T47D (cell line): Measurements from ENCODE around the gene CPSF4.
"Not testable (repeated sequence)": the region's sequence is repeated elsewhere in the genome, so short reads cannot be mapped to it uniquely, and the experiment has no call there.

Experiments
- DNase-seq, 2 experiments: peaks; one replicate each; pipeline versions ENCODE4 v3.0.0 to v3.0.0-alpha.2; 2011 to 2012; ENCODE audit warnings: low read depth in 1 of 2, low spot score in 1 of 2
- JUND ChIP-seq: IDR thresholded peaks from 2 replicates; pipeline ENCODE4 v1.6.1; 2012; ENCODE audit warnings: low read depth
- in situ Hi-C: cut with HindIII; loops from 2 replicates; pipeline ENCODE4 v1.10.0; 2016; ENCODE audit warnings: low sequenced_read_pairs, low pct_unique_long_range_greater_than_20kb

The CPSF4 gene

DNA sequence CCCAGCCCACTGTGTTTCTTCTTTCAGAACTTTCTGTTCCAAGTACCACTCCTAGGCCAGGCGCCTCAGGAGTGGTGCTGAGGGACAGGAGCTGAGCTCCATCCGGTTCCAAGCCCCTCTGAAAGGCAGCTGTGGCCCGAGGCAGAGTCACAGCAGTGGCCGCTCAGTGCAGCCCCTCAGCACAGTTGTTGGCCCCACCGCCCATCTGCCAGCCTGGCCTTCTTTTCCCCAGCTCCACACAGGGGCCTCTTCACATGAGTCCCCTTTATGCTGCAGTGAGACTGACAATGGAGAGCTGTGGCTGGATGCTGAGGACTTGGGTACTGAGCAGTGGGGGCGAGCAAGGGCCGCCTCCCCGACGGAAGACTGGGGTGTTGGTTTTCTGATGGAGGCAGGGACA lies 20.5 kb upstream of the CPSF4 start:
- no peak for TF ChIP-seq JUND
- in situ Hi-C loops, result no loop called here
- DNase-seq, result no peak

DNA sequence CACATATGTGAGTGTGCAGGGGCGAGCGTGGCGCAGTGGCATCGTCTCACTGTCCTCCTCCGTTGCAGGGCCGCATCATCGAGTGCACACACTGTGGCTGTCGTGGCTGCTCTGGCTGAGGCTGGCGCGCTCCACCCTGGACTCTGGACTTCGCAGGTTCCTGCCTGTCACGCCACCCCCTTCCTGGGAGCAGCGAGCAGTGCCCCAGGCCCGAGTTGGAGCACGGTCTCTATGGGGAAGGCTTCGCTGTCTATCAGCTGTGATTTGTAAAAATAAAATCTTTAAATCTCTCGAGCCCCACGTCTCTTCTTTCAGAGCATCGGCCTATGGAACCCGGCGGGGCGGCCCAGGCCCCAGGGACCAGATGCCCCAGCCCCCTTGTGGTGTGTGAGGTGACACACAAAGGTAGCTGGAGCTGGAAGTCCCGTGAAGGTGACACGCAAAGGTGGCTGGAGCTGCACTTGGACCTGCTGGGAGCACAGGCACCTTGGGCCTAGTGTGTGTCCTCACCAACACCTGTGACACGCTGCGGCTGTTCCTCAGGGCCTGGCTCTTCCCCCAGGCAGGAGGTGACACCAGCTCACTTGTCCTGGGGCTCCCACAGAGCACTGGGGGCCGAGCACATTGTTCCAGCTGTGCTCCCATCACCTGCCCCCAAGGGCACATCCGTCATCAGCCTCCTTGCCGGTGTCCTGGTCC lies 19.3 kb upstream of the CPSF4 start:
- in situ Hi-C loops, result no loop called here
- DNase-seq, result no peak
- no peak for TF ChIP-seq JUND

DNA sequence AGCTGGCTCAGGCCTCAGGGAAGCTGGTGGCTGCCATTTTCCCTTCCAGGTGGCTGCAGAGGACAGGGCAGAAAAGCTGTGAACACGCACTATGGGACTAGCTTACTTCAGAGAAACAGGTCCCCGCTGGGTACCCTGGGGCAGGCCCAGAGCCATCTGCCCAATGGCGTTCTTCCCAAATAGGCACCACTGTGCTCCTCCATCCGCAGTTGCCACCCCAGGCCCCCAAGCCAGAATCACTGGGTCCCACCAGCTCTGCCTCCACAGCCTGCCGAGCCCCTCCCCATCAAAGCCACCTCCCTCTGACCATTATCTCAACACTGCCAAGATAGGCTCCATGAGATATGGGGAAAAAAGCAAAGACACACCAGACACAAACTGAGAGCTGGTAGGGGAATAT lies 18.5 kb upstream of the CPSF4 start:
- in situ Hi-C loops, result no loop called here
- no peak for DNase-seq

GRCh38 chr7:99420986-99421385 lies 17.8 kb upstream of the CPSF4 start:
- no peak for TF ChIP-seq JUND
- in situ Hi-C loops, result no loop called here
- no peak for DNase-seq

More for the DNA sequence above, 18.5 kb upstream of the CPSF4 start:
- TF ChIP-seq JUND, result no peak

DNA sequence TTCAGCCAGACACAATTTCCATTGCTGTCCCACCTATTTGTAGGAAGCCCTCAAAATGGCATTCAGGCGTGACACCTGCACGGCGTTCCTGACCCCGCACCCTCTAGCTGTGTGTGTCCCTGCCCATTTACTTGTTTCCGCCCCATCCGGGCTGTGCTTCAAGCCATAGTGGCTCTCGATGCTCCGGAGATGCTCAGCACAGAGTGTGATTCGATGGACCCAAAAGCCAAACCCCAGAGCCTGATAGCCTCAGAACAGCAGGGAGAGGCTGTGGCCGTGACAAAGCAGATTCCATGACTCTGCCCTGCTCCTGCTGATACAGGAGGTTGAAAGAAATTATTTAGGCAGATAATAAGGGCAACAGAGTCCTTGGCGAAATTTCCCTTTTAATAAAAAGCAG lies 16.6 kb upstream of the CPSF4 start:
- DNase-seq, result no peak
- no peak for TF ChIP-seq JUND
- in situ Hi-C loops, result no loop called here

GRCh38 chr7:99422625-99423024 lies 16.1 kb upstream of the CPSF4 start:
- in situ Hi-C loops, result no loop called here
- DNase-seq, result no peak
- no peak for TF ChIP-seq JUND

- in situ Hi-C loops, result no loop called here
- no peak for DNase-seq
- TF ChIP-seq JUND, result no peak
Measured at GRCh38 chr7:99424932-99425730, 13.6 kb upstream of the CPSF4 start.

DNA sequence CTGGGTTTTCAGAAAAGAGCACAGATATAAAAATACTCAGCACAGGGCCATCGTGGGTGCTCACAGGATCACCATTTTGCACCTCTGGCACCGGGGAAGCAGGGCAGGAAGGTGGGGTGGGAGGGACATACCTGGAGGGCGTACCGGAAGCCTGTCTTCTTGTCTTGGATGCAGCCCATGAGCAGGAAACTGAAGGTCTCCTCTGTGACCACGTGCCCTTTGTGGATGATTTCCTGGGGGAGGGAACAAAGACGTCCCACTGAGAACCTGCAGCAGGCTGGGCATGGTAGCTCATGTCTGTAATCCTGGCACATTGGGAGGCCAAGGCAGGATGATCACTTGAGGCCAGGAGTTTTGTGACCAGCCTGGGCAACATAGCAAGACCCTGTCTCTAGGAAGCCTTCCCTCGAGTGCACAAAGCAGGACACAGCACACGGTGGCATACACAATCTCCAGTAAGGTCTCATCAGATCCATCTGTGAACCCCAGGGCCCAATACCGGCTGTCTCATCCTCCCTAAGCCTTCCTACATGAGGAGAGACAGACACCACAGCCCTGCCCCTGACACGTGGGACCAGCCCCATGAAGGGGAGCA lies 9.7 kb upstream of the CPSF4 start:
- no peak for DNase-seq
- no peak for TF ChIP-seq JUND
- in situ Hi-C loops, result no loop called here

GRCh38 chr7:99429756-99430155 lies 9.0 kb upstream of the CPSF4 start:
- no peak for DNase-seq
- in situ Hi-C loops, result no loop called here
- no peak for TF ChIP-seq JUND

- in situ Hi-C loops, DNase-seq: not testable (repeated sequence)
Measured at GRCh38 chr7:99431756-99432540, 6.8 kb upstream of the CPSF4 start.

DNA sequence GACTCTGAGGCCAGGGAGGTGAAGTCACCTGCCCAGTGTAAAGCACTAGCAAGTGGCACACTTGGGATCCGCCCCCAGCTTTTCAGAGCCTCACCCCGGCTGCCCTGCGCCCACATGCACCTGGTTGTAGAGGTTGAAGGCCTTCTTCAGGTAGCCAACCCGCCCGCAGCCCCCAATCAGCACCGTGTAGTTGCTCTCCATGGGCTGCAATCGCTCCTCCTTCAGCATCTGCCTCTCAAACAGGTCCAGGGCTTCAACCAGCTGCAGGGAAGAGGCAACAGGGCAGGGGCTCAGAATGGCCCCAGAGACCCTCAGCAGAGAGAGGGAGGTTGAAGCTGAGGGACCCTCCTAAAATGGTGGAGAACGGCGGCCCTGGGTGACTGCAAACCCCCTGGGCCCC lies 5.6 kb upstream of the CPSF4 start:
- no peak for TF ChIP-seq JUND
- in situ Hi-C loops, result no loop called here
- DNase-seq, result no peak

DNA sequence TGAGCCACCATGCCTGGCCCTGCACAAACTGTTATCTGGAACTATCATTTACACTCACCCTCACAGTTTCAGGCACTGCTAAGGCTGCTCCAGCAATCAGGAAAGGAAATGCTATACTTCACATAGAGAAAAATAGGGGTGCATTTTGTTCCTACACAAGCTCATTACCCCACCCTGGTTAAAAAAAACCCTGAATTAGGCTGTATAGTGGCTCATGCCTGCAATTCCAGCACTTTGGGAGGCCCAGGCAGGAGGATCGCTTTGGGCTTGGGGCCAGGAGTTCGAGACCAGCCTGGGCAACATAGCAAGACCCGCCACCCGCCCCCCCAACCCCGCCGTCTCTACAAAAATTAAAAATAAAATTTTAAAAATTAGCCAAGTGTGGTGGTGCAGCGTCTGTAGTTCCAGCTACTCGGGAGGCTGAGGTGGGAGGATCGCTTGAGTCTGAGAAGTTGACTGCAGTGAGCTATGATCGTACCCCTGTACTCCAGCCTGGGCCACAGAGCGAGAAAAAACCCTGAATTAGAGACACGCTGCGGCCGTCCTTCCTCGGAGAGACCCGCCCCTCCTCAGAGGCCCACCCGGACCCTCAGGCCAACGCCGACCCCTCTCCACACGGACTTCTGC lies 684 bp upstream of the CPSF4 start:
- DNase-seq, result no peak
- in situ Hi-C loops, result no loop called here
- no peak for TF ChIP-seq JUND
